GF-D8 (cell line): ENCODE data around the gene DAO.
A peak's percentile ranks its signal among the peaks of the same experiment; 100 is the strongest.
"Not testable (repeated sequence)": the region's sequence is repeated elsewhere in the genome, so short reads cannot be mapped to it uniquely, and the experiment has no call there.

Experiments
- DNase-seq: peaks from one replicate; lab custom pipeline; 2025; lab: John Stamatoyannopoulos, UW

DAO gene

GRCh38 chr12:108850854-108851573 lies 28.9 kb upstream of the DAO start:
- DNase-seq = no peak

GRCh38 chr12:108852674-108853309 lies 27.1 kb upstream of the DAO start:
- DNase-seq = no peak

GRCh38 chr12:108853426-108853825 lies 26.5 kb upstream of the DAO start:
- no peak for DNase-seq

GRCh38 chr12:108853981-108854446 lies 25.9 kb upstream of the DAO start:
- no peak for DNase-seq

- DNase-seq = no peak
Observed at GRCh38 chr12:108854451-108855283, 25.2 kb upstream of the DAO start.

GRCh38 chr12:108855284-108856169 lies 24.4 kb upstream of the DAO start:
- peak; percentile 54 for DNase-seq

GRCh38 chr12:108856170-108856427 lies 23.8 kb upstream of the DAO start:
- no peak for DNase-seq

GRCh38 chr12:108856428-108857157 lies 23.3 kb upstream of the DAO start:
- no peak for DNase-seq

- DNase-seq = no peak
Observed at GRCh38 chr12:108857158-108857407, 22.8 kb upstream of the DAO start.

- DNase-seq = no peak
Observed at GRCh38 chr12:108858311-108859074, 21.4 kb upstream of the DAO start.

GRCh38 chr12:108859141-108859922 lies 20.6 kb upstream of the DAO start:
- DNase-seq = not testable (repeated sequence)

GRCh38 chr12:108859923-108860291 lies 20.0 kb upstream of the DAO start:
- DNase-seq = no peak

- DNase-seq = no peak
Observed at GRCh38 chr12:108860443-108860842, 19.4 kb upstream of the DAO start.

- no peak for DNase-seq
Observed at GRCh38 chr12:108861878-108862587, 17.9 kb upstream of the DAO start.

- DNase-seq = no peak
Observed at GRCh38 chr12:108862588-108862959, 17.3 kb upstream of the DAO start.

GRCh38 chr12:108865169-108865568 lies 14.7 kb upstream of the DAO start:
- no peak for DNase-seq

- not testable (repeated sequence) for DNase-seq
Observed at GRCh38 chr12:108866083-108866482, 13.8 kb upstream of the DAO start.

GRCh38 chr12:108868781-108869180 lies 11.1 kb upstream of the DAO start:
- DNase-seq = no peak

- DNase-seq = no peak
Observed at GRCh38 chr12:108875280-108875679, 4.6 kb upstream of the DAO start.
